H1 (cell line): Measurements from ENCODE around the gene EML1. TPM values are rescaled to one million over a fixed set of nuclear protein-coding genes. Genes with fewer than 3 reads are reported as not detected.

Source experiments
- ASH2L ChIP-seq: fragments of 200-600, 300-600 bp; sonication (generic); IDR thresholded peaks from one replicate; pipeline ENCODE4 v1.7.1; 2017; ENCODE audit warnings: low read length
- BCL11A ChIP-seq, 2 experiments: IDR thresholded peaks; one replicate each; pipeline ENCODE4 v1.6.1; 2011; ENCODE audit warnings: low read depth in 2 of 2, low read length in 2 of 2, mild to moderate bottlenecking in 2 of 2
- CBX8 ChIP-seq: fragments of 300-800, 300-1000 bp; sonication (generic); IDR thresholded peaks from 2 replicates; pipeline ENCODE4 v1.7.1; 2016; ENCODE audit warnings: low read depth, low read length, borderline replicate concordance
- HDAC2 ChIP-seq, 2 experiments: fragments of 300-600 bp in 1 of 2; sonication (generic) in 1 of 2; IDR thresholded peaks; 2 replicates each; pipeline ENCODE4 v1.6.1; 2011 to 2012; ENCODE audit warnings: low read depth in 2 of 2, low read length in 2 of 2, mild to moderate bottlenecking in 2 of 2, moderate library complexity in 2 of 2, borderline replicate concordance in 1 of 2, inconsistent platforms in 1 of 2
- KDM4A ChIP-seq: IDR thresholded peaks from one replicate; pipeline ENCODE4 v1.7.1; 2012; ENCODE audit warnings: low read depth, mild to moderate bottlenecking, moderate library complexity, low read length, inconsistent platforms; ENCODE audit not compliant: severe bottlenecking
- PHF8 ChIP-seq: fragments of 200-600 bp; sonication (generic); conservative IDR thresholded peaks from 2 replicates; pipeline ENCODE4 v1.7.1; 2012; ENCODE audit warnings: low read depth, mild to moderate bottlenecking, inconsistent platforms, low read length, moderate library complexity
- POLR2A ChIP-seq, 2 experiments: IDR thresholded peaks; 1 replicate in 1 of 2; 2 replicates in 1 of 2; pipeline ENCODE4 v1.6.1; 2011; ENCODE audit warnings: low read depth in 2 of 2, low read length in 2 of 2, mild to moderate bottlenecking in 2 of 2; ENCODE audit errors: control extremely low read depth in 1 of 2
- SIN3A ChIP-seq, 2 experiments: IDR thresholded peaks in 1 of 2; conservative IDR thresholded peaks in 1 of 2; 2 replicates each; pipeline ENCODE4 v1.6.1; 2011 to 2012; ENCODE audit warnings: low read length in 2 of 2, improper control_type of control experiment in 1 of 2, low read depth in 1 of 2, mild to moderate bottlenecking in 1 of 2
- TAF7 ChIP-seq: optimal IDR thresholded peaks from 2 replicates; pipeline ENCODE3; 2011; ENCODE audit warnings: low read depth, mild to moderate bottlenecking, inconsistent platforms, low read length, moderate library complexity, borderline replicate concordance
- TBP ChIP-seq: IDR thresholded peaks from 2 replicates; pipeline ENCODE4 v1.6.1; 2011; ENCODE audit warnings: low read depth, low read length, improper control_type of control experiment
- TCF12 ChIP-seq: IDR thresholded peaks from 2 replicates; pipeline ENCODE4 v1.6.1; 2011; ENCODE audit warnings: low read depth, mild to moderate bottlenecking, low read length
- polyA plus RNA-seq, 7 experiments: library from polyadenylated mRNA; depleted of rRNA in 3 of 7; stranded (reverse) in 5 of 7; unstranded in 2 of 7; fragments of >200 nt in 5 of 7; fragments of 200-250 nt in 2 of 7; gene quantifications; 1 replicate in 5 of 7; 2 replicates in 1 of 7; 4 replicates in 1 of 7; pipeline versions ENCODE4 v1.2.1 to v1.2.3, GENCODE V29; 2011 to 2013; ENCODE audit warnings: missing spikeins in 2 of 7, mixed read lengths in 2 of 7
- total RNA-seq: library from RNA; stranded (reverse); fragmentation: NEBNext Ultra II Directional; extraction: Animal tissue kit (Norgen Biotek cat#: 25700); gene quantifications from 2 replicates; pipeline ENCODE4 v1.2.1, GENCODE V29; 2021
- TF ChIP-seq, protein P1 (sequence below), 3 experiments: IDR thresholded peaks; 1 replicate in 2 of 3; 2 replicates in 1 of 3; pipeline versions ENCODE4 v1.5.1 to v1.6.1; 2011; ENCODE audit warnings: low read length in 3 of 3, mild to moderate bottlenecking in 3 of 3, inconsistent platforms in 2 of 3, low read depth in 1 of 3, moderate library complexity in 1 of 3; ENCODE audit not compliant: insufficient read depth in 1 of 3; ENCODE audit errors: control extremely low read depth in 1 of 3
- TF ChIP-seq, protein P2 (sequence below): IDR thresholded peaks from 2 replicates; pipeline ENCODE4 v1.6.1; 2012; ENCODE audit warnings: inconsistent platforms
- TF ChIP-seq, protein P3 (sequence below): IDR thresholded peaks from 2 replicates; pipeline ENCODE4 v1.6.1; 2012; ENCODE audit warnings: low read length, inconsistent platforms

Gene EML1
- total and polyA plus RNA-seq, 2 of the 8 experiments (the other 6 are each of a cell fraction or from before 2014, with no cell fraction given): 11.1 to 24.7 TPM

DNA sequence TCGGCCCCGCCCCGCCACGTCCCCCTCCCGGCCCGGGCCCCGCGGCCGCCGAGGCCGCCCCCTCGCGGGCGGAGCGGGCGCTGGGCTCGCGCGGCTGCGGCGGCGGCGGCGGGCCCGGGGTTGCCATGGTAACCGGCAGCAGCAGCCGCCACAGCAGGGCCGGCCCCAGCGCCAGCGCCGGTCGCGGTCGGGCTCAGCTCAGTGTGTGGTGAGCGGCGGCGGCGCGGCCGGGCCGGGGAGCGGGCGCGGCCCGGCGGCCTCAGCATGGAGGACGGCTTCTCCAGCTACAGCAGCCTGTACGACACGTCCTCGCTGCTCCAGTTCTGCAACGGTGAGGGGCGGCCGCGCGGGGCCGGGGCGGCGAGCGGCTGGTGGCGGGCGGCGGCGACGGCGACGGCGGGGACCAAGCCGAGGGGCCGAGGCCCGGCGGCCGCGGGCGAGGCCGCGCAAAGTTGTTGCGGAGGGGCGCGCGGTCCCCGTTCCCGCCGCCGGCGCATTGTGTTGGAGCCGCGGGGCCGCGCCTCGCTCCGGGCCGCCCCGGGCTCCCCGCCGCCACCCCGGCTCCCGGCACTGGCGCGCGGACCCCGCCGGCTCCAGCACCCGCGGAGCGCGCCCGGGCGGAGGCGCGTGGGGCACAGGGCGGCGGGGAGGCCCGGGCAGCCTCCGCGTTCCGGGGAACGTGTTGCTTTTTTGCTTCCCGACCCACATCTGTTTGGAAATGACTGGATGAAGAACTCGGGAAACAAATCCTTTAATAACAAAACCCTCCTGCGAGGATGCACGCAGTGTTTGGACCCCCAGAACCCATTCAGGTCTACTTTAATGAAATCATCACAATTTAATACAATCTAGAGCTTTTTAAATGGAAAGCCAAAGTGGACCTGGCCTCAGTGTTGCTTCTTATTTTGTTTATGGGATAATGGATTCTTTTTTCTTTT is at the start of gene EML1 (continued):
- no peak for TF ChIP-seq CBX8
- TF ChIP-seq, protein P1, sequence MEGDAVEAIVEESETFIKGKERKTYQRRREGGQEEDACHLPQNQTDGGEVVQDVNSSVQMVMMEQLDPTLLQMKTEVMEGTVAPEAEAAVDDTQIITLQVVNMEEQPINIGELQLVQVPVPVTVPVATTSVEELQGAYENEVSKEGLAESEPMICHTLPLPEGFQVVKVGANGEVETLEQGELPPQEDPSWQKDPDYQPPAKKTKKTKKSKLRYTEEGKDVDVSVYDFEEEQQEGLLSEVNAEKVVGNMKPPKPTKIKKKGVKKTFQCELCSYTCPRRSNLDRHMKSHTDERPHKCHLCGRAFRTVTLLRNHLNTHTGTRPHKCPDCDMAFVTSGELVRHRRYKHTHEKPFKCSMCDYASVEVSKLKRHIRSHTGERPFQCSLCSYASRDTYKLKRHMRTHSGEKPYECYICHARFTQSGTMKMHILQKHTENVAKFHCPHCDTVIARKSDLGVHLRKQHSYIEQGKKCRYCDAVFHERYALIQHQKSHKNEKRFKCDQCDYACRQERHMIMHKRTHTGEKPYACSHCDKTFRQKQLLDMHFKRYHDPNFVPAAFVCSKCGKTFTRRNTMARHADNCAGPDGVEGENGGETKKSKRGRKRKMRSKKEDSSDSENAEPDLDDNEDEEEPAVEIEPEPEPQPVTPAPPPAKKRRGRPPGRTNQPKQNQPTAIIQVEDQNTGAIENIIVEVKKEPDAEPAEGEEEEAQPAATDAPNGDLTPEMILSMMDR (IDR thresholded peaks at IDR 0.05; ENCODE audit: control extremely low read depth in 1 of 3, insufficient read depth in 1 of 3, low read depth in 1 of 3, low read length in 3 of 3): peak in 2 of 3 experiments; percentile 0 to 45; a peak in 2 of 4 replicates
- TF ChIP-seq HDAC2 (IDR thresholded peaks at IDR 0.05; ENCODE audit: borderline replicate concordance in 1 of 2, low read depth in 2 of 2, low read length in 2 of 2): no peak
- peak; percentile 34 for TF ChIP-seq ASH2L
- TF ChIP-seq, protein P2, sequence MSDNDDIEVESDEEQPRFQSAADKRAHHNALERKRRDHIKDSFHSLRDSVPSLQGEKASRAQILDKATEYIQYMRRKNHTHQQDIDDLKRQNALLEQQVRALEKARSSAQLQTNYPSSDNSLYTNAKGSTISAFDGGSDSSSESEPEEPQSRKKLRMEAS: 0 out of 2 replicates have a peak, but pooled peaks have one; percentile 3
- TF ChIP-seq, protein P3, sequence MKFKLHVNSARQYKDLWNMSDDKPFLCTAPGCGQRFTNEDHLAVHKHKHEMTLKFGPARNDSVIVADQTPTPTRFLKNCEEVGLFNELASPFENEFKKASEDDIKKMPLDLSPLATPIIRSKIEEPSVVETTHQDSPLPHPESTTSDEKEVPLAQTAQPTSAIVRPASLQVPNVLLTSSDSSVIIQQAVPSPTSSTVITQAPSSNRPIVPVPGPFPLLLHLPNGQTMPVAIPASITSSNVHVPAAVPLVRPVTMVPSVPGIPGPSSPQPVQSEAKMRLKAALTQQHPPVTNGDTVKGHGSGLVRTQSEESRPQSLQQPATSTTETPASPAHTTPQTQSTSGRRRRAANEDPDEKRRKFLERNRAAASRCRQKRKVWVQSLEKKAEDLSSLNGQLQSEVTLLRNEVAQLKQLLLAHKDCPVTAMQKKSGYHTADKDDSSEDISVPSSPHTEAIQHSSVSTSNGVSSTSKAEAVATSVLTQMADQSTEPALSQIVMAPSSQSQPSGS: no peak
- no peak for TF ChIP-seq BCL11A (IDR thresholded peaks at IDR 0.05; ENCODE audit: low read depth in 2 of 2, low read length in 2 of 2)
- TF ChIP-seq SIN3A (conservative IDR thresholded peaks at IDR 0.05 in 1 of 2, IDR thresholded peaks at IDR 0.05 in 1 of 2; ENCODE audit: low read depth in 1 of 2, low read length in 2 of 2): peak in 1 of 2 experiments; percentile 80; a peak in 2 of 4 replicates
- no peak for TF ChIP-seq TCF12
- peak; percentile 36 for TF ChIP-seq KDM4A
- TF ChIP-seq TAF7: peak; percentile 32
- peak; percentile 22; the same call in 1 of the 2 replicates for TF ChIP-seq TBP
- TF ChIP-seq PHF8: peak; percentile 51
- TF ChIP-seq POLR2A (IDR thresholded peaks at IDR 0.05; ENCODE audit: control extremely low read depth in 1 of 2, low read depth in 2 of 2, low read length in 2 of 2): peak in 1 of 2 experiments; percentile 44; a peak in 1 of 3 replicates
